ENCODE data around the gene LRRC28.

Gene LRRC28

DNA sequence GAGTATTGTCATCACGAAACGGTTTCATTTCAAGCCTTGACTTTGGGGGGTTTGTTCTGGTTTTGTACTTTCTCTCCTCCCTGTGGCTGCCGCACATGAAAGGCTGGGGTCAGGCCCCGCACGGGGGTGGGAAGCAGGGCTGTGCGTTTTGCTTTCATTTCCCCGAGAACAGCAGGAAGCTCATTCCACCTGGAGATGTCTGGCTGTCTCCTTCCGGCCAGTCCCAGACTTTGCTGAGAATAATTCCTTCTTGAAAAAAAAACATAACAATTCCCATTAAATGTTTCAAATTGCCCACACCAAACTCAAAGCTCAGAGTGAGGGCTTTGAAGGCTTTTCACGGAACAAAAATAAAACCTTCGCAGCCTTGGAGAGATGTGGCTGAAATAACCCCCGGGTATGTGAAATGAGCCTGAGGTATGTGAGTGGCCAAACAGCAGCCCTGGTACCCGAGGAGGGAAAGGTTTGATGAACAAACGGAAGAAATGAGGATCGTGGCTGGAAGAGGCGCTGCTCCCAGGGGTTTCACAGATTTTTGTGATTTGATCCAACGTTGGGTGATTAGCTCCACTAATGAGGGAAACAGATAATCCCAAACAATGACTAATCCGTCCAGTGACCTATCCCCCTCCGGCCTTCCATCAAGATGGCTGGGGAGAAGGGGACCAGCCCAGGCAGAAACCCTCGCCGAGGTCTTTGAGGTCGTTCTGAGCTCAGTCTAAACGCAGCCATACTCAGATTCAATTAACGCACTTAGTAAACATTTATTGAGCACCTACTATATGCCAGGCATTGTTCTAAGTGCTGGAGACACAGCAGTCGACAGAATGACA is 187.6 kb downstream of the LRRC28 start:
- DNase-seq = no peak

DNA sequence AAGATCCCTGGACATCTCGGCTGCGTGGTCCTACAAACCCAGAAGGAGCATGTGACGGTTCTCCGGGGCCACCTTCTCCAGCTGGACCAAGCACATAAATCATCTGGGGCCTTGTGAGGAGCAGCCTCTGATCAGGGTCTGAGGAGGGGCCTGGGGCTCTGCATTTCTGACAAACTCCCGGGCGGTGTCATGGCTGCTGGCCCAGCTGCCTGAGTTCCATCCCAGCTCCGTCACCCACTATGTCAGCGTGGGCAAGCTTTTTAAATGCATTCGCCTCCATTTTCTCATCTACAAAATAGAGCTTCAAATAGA is 188.2 kb downstream of the LRRC28 start:
- no peak for DNase-seq

DNA sequence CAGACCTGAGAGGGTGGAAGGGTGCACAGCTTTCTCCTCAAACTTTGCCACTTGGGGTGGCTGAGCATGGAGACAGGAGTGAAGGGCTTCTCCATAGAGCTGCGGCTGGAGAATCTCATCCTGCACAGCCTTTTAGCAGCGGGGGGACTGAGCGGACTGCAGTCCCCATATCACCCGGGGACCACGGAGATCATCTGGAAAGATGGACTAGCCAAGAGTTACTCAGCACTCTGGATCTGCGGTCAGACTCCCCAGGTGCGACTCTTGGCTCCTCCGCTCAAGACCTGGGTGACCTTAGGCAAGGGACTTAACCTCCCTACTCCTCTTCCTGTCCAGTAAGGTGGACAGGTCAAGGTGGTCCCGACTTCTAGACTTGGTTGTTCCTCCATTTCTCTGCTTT is 188.7 kb downstream of the LRRC28 start:
- DNase-seq = no peak

All from inflammatory macrophage treated with lipopolysaccharide for 4 hours (primary cell).